ENCODE results near the gene MAGI3. TPM values are rescaled to one million over a fixed set of nuclear protein-coding genes. Genes with fewer than 3 reads are reported as not detected.

MAGI3 gene
- total RNA-seq, 1 donor from 2014 or later: 17.6 TPM

GRCh38 chr1:113615425-113615824 lies 225.1 kb downstream of the MAGI3 start:
- H3K27ac Mint-ChIP-seq (ENCODE audit: unreplicated experiment): no peak overlapping the region
- H3K36me3 Mint-ChIP-seq (ENCODE audit: low read depth): peaks cover 5% of the 10 kb centered on the region
- no peaks in the 10 kb centered on the region for H3K27me3 Mint-ChIP-seq (ENCODE audit: low read depth)
- TF ChIP-seq CTCF (conservative IDR thresholded peaks at IDR 0.05): no peak
- H3K4me3 Mint-ChIP-seq: no peak overlapping the region
- DNase-seq (ENCODE audit: low read depth, low spot score): no peak
- no peaks in the 10 kb centered on the region for H3K4me1 Mint-ChIP-seq
- no peaks in the 10 kb centered on the region for H3K9me3 Mint-ChIP-seq

- TF ChIP-seq CTCF (conservative IDR thresholded peaks at IDR 0.05): no peak
- no peak for DNase-seq (ENCODE audit: low read depth, low spot score)
- no peaks in the 10 kb centered on the region for H3K4me1 Mint-ChIP-seq
- peaks cover 7% of the 10 kb centered on the region for H3K36me3 Mint-ChIP-seq (ENCODE audit: low read depth)
- H3K27ac Mint-ChIP-seq (ENCODE audit: unreplicated experiment): no peak overlapping the region
- H3K4me3 Mint-ChIP-seq: no peak overlapping the region
- H3K27me3 Mint-ChIP-seq (ENCODE audit: low read depth): no peaks in the 10 kb centered on the region
- H3K9me3 Mint-ChIP-seq: no peaks in the 10 kb centered on the region
These were observed 225.8 kb downstream of the MAGI3 start for GRCh38 chr1:113616156-113616555.

GRCh38 chr1:113617438-113618141 lies 227.3 kb downstream of the MAGI3 start:
- Mint-ChIP-seq H3K27ac (ENCODE audit: unreplicated experiment) (no peak overlapping the region), H3K27me3 (ENCODE audit: low read depth) (no peaks in the 10 kb centered on the region), H3K4me3 (no peak overlapping the region), H3K4me1 (no peaks in the 10 kb centered on the region), H3K9me3 (no peaks in the 10 kb centered on the region), H3K36me3 (ENCODE audit: low read depth) (peaks cover 8% of the 10 kb centered on the region)
- TF ChIP-seq CTCF (conservative IDR thresholded peaks at IDR 0.05): no peak
- DNase-seq (ENCODE audit: low read depth, low spot score): no peak

GRCh38 chr1:113628997-113629396 lies 238.7 kb downstream of the MAGI3 start:
- peaks cover 53% of the 10 kb centered on the region for H3K36me3 Mint-ChIP-seq (ENCODE audit: low read depth)
- TF ChIP-seq CTCF (conservative IDR thresholded peaks at IDR 0.05): no peak
- no peaks in the 10 kb centered on the region for H3K4me1 Mint-ChIP-seq
- no peaks in the 10 kb centered on the region for H3K27me3 Mint-ChIP-seq (ENCODE audit: low read depth)
- peaks cover 33% of the 10 kb centered on the region for H3K9me3 Mint-ChIP-seq
- no peak for DNase-seq (ENCODE audit: low read depth, low spot score)
- no peak overlapping the region for H3K27ac Mint-ChIP-seq (ENCODE audit: unreplicated experiment)
- H3K4me3 Mint-ChIP-seq: no peak overlapping the region

- DNase-seq (ENCODE audit: low read depth, low spot score): no peak
These were observed 240.3 kb downstream of the MAGI3 start for GRCh38 chr1:113630340-113631327.

More at GRCh38 chr1:113630340-113631327, 240.3 kb downstream of the MAGI3 start:
- no peaks in the 10 kb centered on the region for H3K27me3 Mint-ChIP-seq (ENCODE audit: low read depth)
- peaks cover 22% of the 10 kb centered on the region for H3K9me3 Mint-ChIP-seq
- H3K4me1 Mint-ChIP-seq: no peaks in the 10 kb centered on the region
- TF ChIP-seq CTCF (conservative IDR thresholded peaks at IDR 0.05): no peak
- H3K36me3 Mint-ChIP-seq (ENCODE audit: low read depth): peaks cover 37% of the 10 kb centered on the region
- no peak overlapping the region for H3K27ac Mint-ChIP-seq (ENCODE audit: unreplicated experiment)
- no peak overlapping the region for H3K4me3 Mint-ChIP-seq

Data from neural crest cell (in vitro differentiated cells).